Adipocyte (in vitro differentiated cells): ENCODE results near the gene NEDD4L.

ENCODE experiments used
- DNase-seq: peaks from one replicate; pipeline ENCODE4 v3.0.0-alpha.2; 2015; ENCODE audit warnings: low read depth
- H3K27me3 ChIP-seq: replicated peaks from 2 replicates; pipeline ENCODE4 v1.7.0; 2013; ENCODE audit warnings: mild to moderate bottlenecking, low read length, moderate library complexity; ENCODE audit not compliant: control insufficient read depth, insufficient read depth
- H3K36me3 ChIP-seq: 2 replicates; pipeline ENCODE4 v1.7.0; 2013; ENCODE audit warnings: low read length, mild to moderate bottlenecking, moderate library complexity; ENCODE audit not compliant: control insufficient read depth, insufficient read depth, severe bottlenecking
- H3K4me1 ChIP-seq: 2 replicates; pipeline ENCODE4 v1.7.0; 2013; ENCODE audit warnings: mild to moderate bottlenecking, low read length, moderate library complexity; ENCODE audit not compliant: control insufficient read depth, insufficient read depth
- H3K4me3 ChIP-seq: 2 replicates; pipeline ENCODE4 v1.7.0; 2013; ENCODE audit warnings: mild to moderate bottlenecking, low read length, moderate library complexity
- H3K9ac ChIP-seq: 2 replicates; pipeline ENCODE4 v1.7.0; 2013; ENCODE audit warnings: mild to moderate bottlenecking, low read length, moderate library complexity
- H3K9me3 ChIP-seq: 2 replicates; pipeline ENCODE4 v1.7.0; 2013; ENCODE audit warnings: mild to moderate bottlenecking, low read length, moderate library complexity; ENCODE audit not compliant: control insufficient read depth

The NEDD4L gene

DNA sequence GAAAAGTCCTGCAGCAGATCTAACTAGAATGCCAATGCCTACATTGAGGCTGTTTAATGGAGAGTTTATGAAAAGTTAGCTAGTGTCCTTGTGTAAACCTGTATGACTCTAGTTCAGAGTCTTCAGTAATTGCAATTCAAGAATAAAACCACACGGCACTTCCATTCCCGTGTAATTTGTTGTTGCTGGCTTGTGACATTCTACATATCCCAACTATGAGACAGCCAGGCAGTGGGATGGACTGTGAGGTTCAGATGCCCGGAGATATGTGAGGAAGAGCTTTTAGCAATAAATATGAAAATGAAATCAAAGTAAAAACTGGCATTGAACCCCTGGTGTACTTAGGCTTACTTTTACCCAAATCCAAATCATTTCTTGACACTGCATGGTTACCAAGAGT, 263.4 kb downstream of the NEDD4L start:
- H3K9me3 ChIP-seq: peaks cover 9% of the 10 kb centered on the region
- peaks cover 17% of the 10 kb centered on the region for H3K4me1 ChIP-seq
- H3K27me3 ChIP-seq: no peaks in the 10 kb centered on the region
- H3K9ac ChIP-seq: no peak overlapping the region
- H3K36me3 ChIP-seq: no peaks in the 10 kb centered on the region
- DNase-seq: peak; percentile 48
- no peak overlapping the region for H3K4me3 ChIP-seq

DNA sequence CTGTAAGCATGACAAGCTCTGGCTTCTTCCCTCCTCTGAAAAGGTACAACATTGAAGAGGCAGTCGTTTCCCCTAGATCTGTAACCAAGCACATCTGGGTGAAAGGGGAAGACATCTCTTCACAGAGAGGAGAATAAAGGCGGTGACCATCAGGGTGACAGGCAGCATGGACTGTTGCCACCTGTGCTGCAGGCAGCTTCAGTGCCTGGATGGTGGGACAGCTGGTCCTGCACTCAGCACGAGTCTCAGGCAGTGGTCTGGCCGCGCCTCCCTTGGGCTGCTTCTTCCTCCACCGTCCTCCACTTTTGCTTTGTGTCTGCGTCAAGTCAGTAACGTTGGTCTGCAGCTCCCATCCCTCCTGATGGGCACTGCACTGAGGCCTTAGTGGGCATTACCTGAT, 264.4 kb downstream of the NEDD4L start:
- no peak overlapping the region for H3K9ac ChIP-seq
- DNase-seq: no peak
- H3K4me1 ChIP-seq: peaks cover 9% of the 10 kb centered on the region
- no peaks in the 10 kb centered on the region for H3K27me3 ChIP-seq
- peaks cover 9% of the 10 kb centered on the region for H3K9me3 ChIP-seq
- no peak overlapping the region for H3K4me3 ChIP-seq
- H3K36me3 ChIP-seq: no peaks in the 10 kb centered on the region

DNA sequence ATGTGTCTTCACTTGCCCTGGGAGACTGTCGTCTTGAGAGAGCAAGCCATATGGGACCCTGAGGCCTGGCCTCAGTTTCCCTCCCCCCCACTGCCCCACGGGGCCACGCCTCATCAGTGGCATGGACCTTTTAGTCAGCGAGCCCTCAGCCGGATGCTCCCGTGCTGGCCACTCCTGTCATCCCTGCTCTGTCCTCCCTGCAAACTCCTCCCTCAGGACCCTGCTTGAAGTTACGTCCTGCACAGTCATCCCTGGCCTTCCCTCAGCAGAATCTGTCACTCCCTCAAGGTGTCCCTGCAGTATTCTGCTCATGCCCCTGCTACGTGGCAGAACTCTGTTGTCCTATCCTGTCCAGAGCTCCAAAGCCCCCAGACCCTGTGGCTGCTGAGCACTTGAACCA, 265.1 kb downstream of the NEDD4L start:
- no peaks in the 10 kb centered on the region for H3K36me3 ChIP-seq
- H3K4me1 ChIP-seq: peaks cover 8% of the 10 kb centered on the region
- H3K9ac ChIP-seq: no peak overlapping the region
- no peaks in the 10 kb centered on the region for H3K27me3 ChIP-seq
- DNase-seq: no peak
- peaks cover 9% of the 10 kb centered on the region for H3K9me3 ChIP-seq
- H3K4me3 ChIP-seq: no peak overlapping the region

DNA sequence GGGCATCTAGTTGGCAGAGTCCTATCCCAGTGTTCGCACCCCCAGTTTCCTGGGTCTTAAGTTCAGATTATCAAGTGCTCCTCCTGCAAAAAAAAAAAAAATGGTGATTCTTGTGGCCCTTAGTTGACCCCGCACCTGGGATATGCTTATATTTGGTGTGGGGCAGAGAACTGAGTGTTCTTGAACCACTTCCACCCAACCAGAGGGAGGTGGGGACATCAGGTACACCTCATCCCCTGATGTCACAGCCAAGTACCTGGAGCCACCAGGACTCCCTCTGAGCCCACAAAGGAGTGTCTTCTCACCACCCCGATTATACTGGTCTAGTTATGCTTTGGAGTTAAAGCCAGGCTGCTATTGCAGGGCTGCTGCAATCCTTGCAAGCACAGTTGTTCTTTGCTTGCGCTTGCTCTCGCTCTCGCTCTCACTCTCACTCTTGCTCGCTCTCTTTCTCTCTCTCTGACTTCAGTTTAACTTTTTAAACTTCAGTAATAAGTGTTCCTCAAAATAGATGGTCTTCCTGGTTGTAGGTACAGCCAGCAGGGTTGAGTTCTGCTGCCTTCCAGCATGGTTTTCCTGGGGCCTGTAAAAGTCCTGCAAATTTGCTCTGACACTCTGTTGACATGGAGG, 265.7 kb downstream of the NEDD4L start:
- Histone ChIP-seq H3K36me3 (no peaks in the 10 kb centered on the region), H3K27me3 (no peaks in the 10 kb centered on the region), H3K9ac (no peak overlapping the region), H3K4me1 (peaks cover 12% of the 10 kb centered on the region), H3K4me3 (no peak overlapping the region), H3K9me3 (peaks cover 9% of the 10 kb centered on the region)
- no peak for DNase-seq

DNA sequence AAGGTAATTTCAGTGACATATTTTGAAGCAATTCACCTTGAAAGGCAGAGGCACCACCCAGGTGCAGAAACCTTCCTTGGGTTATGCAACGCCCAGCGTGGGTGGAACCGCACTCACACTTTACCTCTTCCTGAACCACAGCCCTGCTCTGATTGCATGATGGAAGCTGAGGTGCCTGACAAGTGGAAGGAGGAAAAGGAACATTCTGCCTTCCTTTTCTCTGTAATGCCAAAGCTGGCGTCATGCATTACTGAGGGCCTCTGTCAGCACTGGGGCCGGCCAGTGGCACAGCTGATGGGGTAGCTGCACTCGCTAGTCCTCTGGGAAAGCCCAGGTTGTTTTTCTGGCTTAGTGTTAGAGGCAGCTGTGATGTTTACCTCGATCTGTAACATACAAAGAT, 266.5 kb downstream of the NEDD4L start:
- peaks cover 20% of the 10 kb centered on the region for H3K4me1 ChIP-seq
- H3K36me3 ChIP-seq: no peaks in the 10 kb centered on the region
- no peaks in the 10 kb centered on the region for H3K27me3 ChIP-seq
- no peak for DNase-seq
- H3K4me3 ChIP-seq: no peak overlapping the region
- H3K9ac ChIP-seq: no peak overlapping the region
- peaks cover 9% of the 10 kb centered on the region for H3K9me3 ChIP-seq

DNA sequence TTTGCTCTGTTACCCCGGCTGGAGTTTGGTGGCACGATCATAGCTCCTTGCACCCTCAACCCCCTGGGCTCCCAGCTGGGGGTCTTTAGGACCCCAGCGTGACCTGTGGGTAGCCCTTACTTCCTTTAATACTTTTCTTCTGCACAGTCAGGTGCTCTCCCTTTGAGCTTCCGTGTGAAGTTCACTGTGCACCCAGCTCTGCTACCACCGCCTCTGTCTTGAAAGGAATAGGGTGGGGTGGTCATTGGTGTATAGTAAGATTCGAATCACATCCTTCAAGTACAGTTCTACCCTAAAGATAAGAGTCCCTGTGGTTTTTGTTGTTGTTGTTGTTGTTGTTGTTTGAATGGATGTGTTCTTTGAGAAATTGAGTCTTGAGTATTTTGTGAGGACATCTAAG, 267.4 kb downstream of the NEDD4L start:
- Histone ChIP-seq H3K9ac (no peak overlapping the region), H3K4me3 (no peak overlapping the region), H3K9me3 (peaks cover under 1% of the 10 kb centered on the region), H3K4me1 (peaks cover 23% of the 10 kb centered on the region), H3K27me3 (no peaks in the 10 kb centered on the region), H3K36me3 (no peaks in the 10 kb centered on the region)
- DNase-seq: no peak

DNA sequence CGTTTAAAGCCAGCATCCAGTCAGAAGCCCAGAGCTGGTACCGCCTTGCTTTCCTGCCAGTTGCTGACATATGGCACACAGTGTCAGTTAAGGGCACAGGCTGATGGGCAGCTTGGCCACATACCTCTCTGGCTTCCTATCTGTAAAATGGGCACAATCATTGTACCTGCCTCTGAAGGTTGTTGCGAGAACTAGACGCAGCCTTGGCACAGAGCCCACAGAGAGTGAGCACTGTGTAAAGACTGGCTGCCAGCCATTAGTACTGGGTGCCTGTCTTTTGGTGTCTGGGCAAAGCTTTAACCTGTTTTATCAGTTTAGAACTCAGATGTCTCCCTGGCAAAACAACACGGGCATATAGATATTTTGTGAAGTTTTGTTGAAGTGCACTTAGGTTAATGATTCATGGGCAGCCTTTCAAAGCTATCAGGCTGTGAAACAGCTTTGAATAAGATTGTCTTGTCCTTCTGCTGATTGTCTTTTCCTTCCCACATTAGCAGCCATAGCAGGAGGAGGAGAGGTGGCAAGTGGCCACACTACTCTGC, 269.5 kb downstream of the NEDD4L start:
- DNase-seq: no peak
- no peaks in the 10 kb centered on the region for H3K36me3 ChIP-seq
- no peak overlapping the region for H3K4me3 ChIP-seq
- H3K27me3 ChIP-seq: no peaks in the 10 kb centered on the region
- peak overlapping the region; percentile 17 for H3K9ac ChIP-seq
- H3K4me1 ChIP-seq: peaks cover 23% of the 10 kb centered on the region
- H3K9me3 ChIP-seq: no peaks in the 10 kb centered on the region

DNA sequence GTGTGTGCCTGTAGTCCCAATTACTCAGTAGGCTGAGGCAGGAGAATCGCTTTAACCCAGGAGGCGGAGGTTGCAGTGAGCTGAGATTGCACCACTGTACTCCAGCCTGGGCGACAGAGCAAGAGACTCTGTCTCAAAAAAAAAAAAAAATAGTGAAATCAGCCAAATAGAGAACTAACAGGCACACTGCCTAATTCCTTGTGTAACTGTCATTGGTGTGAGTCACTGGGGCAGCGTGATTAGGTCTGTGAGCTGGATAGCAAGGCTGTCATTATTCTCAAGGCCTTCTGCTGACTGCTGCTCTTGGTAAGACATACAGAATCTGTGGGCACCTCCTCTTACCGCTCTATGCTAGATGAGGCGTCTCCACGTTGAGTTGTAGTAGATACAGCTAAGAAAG, 270.3 kb downstream of the NEDD4L start:
- H3K9me3 ChIP-seq: no peaks in the 10 kb centered on the region
- H3K36me3 ChIP-seq: no peaks in the 10 kb centered on the region
- peak; percentile 93 for DNase-seq
- no peak overlapping the region for H3K4me3 ChIP-seq
- no peaks in the 10 kb centered on the region for H3K27me3 ChIP-seq
- H3K9ac ChIP-seq: peak overlapping the region; percentile 63
- peaks cover 23% of the 10 kb centered on the region for H3K4me1 ChIP-seq

DNA sequence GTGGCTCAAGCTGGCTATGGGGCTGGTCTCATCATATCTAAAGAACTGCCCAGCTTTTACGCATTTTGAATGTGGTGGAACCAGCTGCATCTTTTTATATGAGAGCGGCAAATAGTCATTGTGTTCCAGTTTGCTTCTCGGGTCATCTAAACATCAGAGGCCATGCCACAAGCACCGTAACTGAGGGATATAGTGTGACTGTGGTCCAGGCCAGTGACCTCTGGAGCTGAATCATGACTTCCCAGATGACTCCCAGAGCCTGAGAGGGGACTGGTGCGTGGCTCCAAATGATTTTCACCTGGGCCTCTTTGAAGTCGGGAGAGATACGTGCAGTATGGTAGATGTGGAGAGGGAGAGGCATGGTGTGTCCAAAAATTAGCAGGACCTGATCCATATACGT, 271.0 kb downstream of the NEDD4L start:
- no peaks in the 10 kb centered on the region for H3K9me3 ChIP-seq
- H3K27me3 ChIP-seq: no peaks in the 10 kb centered on the region
- H3K4me1 ChIP-seq: peaks cover 23% of the 10 kb centered on the region
- H3K9ac ChIP-seq: peak overlapping the region; percentile 63
- no peak overlapping the region for H3K4me3 ChIP-seq
- H3K36me3 ChIP-seq: no peaks in the 10 kb centered on the region
- DNase-seq: no peak

DNA sequence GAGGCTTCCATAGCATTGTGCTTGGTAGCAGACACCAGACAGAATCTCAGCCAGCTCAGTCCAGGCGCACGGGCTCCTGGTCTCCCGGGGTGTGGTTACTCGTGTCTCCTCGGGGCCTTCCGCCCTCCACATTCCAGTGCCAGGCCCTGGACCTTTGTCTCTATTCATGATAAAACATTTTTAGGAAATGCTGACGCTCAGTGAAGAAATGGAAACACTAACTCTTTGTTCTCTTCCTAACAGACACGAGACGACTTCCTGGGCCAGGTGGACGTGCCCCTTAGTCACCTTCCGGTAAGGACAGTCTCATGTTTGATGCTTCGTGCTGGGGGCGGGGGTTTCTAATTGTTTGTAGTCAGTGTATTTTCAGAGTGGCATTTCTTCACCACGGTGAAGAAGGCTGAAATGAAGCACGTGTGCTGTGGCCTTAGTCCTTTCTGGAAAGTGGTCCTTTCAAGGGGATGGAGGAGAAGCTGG, 271.8 kb downstream of the NEDD4L start:
- Histone ChIP-seq H3K9me3 (no peaks in the 10 kb centered on the region), H3K4me1 (peaks cover 23% of the 10 kb centered on the region), H3K27me3 (no peaks in the 10 kb centered on the region), H3K9ac (no peak overlapping the region), H3K4me3 (no peak overlapping the region), H3K36me3 (no peaks in the 10 kb centered on the region)
- no peak for DNase-seq

DNA sequence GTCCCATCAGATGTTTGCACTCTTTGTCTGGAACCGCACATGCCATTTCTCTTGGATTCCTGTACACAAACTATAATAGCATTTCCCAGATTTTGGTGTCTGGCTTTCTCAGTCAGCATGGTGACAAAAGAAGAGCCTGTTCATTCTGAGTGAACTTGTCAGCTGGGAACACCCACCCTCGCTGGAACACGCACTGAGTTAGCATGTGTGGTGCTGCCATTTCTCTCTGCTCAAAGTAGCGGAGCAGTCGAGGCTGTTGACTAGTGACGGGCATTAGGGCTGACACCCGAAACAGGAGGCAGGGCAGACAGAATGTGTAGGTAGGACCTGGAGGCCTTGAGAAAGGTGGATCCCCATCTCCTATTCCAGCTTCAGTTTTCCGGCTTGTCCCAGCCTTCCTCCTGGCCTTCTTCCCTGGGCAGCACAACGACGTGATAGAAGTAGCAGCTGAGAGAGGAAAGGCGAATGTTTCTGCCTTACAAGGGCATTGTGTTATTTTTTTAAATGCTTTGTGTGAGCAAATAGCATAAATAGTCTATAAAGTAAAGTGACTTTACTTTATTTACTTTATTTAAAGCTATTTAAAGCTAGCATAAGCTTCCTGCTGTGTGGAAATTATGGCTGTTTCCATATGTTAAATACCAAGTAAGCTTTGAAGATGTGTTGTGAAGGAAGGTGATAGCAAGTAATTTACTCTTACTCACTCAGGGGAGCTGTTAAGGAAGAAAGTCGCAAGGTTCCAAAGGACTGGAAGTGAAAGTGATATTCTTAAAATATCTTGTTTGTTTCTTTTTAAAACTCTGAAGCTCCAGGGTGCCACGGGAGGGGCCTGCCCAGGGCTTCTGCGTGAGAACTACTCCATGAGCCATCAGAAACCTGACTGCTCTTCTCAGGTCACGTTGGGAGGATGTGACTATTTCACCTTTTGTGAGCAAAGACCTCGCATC, 272.6 kb downstream of the NEDD4L start:
- DNase-seq: no peak
- no peak overlapping the region for H3K9ac ChIP-seq
- no peaks in the 10 kb centered on the region for H3K36me3 ChIP-seq
- H3K9me3 ChIP-seq: no peaks in the 10 kb centered on the region
- no peak overlapping the region for H3K4me3 ChIP-seq
- peaks cover 26% of the 10 kb centered on the region for H3K4me1 ChIP-seq
- H3K27me3 ChIP-seq: no peaks in the 10 kb centered on the region
